HG02973 (cell line): ENCODE results near the gene PML.

ENCODE experiments used
- ATAC-seq: cut with Tn5 transposase; IDR thresholded peaks from one replicate; pipeline ENCODE4 v1.9.1; 2021; ENCODE audit warnings: moderate library complexity; ENCODE audit not compliant: unreplicated experiment

The PML gene, protein sequence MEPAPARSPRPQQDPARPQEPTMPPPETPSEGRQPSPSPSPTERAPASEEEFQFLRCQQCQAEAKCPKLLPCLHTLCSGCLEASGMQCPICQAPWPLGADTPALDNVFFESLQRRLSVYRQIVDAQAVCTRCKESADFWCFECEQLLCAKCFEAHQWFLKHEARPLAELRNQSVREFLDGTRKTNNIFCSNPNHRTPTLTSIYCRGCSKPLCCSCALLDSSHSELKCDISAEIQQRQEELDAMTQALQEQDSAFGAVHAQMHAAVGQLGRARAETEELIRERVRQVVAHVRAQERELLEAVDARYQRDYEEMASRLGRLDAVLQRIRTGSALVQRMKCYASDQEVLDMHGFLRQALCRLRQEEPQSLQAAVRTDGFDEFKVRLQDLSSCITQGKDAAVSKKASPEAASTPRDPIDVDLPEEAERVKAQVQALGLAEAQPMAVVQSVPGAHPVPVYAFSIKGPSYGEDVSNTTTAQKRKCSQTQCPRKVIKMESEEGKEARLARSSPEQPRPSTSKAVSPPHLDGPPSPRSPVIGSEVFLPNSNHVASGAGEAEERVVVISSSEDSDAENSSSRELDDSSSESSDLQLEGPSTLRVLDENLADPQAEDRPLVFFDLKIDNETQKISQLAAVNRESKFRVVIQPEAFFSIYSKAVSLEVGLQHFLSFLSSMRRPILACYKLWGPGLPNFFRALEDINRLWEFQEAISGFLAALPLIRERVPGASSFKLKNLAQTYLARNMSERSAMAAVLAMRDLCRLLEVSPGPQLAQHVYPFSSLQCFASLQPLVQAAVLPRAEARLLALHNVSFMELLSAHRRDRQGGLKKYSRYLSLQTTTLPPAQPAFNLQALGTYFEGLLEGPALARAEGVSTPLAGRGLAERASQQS

DNA sequence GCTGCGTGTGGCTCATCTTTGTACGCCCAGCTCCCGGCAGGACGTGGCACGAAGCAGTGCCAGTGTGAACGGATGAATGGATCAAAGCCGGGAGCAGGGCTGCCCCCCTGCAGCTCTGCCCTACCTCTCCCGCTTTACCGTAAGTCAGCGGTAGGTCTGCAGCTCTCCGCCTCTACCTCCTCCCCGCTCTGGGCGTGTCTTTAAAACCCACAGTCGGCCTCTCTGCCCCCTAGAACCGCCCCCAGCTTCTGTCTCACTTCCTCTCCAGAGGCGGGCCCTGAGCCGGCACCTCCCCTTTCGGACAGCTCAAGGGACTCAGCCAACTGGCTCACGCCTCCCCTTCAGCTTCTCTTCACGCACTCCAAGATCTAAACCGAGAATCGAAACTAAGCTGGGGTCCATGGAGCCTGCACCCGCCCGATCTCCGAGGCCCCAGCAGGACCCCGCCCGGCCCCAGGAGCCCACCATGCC, at the start of gene PML:
TSS of gene PML (plus strand) at position 304 of the 471 bp plus-strand sequence. CDS start at position 401, 97 bp downstream.
- peak; percentile 65 for ATAC-seq

DNA sequence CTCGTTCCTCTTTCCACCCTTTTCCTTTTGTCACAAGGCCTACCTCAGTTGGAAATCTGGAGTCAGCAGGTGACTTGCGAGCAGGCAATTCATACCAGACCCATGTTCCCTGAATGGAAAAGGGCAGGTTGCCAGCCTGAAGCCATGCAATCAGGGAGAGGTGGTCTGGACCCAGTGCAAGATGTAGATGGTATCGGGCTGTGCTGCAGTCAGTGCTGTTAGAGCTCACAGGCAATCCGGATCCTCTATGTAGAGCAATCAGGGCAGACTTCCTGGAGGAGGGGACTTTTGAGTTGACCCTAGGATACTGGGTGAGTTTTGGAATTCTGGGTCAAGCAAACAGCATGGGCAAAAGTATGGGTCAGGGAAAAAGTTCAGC, 49.4 kb upstream of the PML start:
- no peak for ATAC-seq

DNA sequence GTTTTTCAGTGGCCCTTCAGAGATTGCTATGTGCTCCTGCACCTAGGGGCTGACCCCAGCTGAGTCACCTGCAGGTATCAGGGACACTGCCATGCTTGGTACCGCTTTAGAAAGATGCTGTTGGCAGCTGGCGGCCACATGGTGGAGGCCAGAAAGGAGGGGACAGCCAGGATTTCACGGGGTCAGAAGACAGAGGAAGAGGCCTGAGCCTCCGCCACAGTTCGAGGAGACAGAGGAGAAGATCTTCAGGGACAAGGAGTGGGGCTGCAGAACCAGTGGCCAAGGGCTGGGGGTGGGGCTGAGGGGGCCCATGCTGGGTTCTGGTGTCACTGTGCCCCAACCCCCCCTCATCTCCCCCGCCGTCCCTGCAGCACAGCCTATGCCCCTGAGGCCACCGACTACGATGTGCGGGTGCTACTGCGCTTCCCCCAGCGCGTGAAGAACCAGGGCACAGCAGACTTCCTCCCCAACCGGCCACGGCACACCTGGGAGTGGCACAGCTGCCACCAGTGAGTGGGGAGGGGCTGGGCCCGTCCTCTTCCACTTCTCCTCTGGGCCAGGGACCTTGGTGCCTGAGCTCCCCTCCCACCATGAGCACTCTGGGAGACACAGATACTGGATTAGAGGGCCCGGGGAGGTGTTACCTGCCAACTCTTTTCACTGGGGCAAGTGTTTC, 48.3 kb upstream of the PML start:
- ATAC-seq, result no peak

DNA sequence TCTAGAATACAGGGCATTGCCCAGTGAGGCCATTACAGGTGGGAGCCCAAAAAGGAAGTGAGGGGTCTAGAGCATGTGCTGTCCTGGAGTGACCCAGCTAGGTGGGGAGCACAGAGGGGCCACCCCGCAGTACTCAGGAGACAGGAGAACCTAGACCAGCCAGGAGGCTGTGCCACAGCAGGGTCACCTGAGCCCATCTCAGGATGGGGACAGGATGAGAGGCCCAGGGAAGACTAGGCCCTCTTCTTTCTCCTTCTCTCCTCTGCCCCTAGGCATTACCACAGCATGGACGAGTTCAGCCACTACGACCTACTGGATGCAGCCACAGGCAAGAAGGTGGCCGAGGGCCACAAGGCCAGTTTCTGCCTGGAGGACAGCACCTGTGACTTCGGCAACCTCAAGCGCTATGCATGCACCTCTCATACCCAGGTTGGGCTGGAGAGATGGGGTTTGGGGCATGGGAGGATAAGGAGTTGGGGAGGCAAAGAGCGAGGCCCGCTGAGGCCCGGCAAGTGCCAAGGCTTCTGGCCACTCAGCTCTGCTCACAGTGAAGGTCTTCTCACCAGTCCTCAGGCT, 47.6 kb upstream of the PML start:
- no peak for ATAC-seq

DNA sequence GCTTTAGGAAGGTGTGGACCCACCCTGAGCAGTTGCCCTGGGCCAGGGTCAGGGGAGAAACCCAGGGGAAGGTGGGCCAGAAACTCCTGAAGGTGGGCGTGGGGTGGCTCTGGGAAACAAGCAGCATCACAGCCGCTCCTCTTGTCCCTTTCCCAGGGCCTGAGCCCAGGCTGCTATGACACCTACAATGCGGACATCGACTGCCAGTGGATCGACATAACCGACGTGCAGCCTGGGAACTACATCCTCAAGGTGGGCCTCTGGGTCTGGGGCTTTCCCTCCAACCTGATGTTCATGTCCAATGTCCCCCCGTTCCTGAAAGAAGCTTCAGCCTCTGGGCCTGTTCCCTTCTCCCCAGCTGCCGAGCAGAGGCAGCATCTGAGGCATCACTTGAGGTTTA, 46.9 kb upstream of the PML start:
- ATAC-seq, result no peak

DNA sequence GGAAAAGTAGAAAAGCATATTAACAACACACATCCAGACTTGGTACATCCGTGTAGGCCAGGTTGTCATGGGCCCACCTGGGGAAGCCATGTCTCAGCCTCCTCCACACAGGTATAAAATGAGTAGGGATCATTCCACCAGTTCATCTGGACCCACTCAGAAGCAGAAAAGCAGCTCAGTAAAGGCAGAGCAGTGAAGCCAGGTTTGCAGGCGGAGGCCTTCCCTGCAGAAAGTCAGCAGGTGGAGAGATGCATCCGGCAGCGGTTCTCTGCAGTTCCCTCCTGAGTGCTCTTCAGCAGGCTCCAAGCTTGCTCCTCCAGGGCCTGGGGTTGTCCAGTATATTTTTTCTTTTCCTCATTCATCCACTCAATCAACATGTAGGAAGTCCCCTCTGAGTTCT, 46.1 kb upstream of the PML start:
- ATAC-seq, result no peak

DNA sequence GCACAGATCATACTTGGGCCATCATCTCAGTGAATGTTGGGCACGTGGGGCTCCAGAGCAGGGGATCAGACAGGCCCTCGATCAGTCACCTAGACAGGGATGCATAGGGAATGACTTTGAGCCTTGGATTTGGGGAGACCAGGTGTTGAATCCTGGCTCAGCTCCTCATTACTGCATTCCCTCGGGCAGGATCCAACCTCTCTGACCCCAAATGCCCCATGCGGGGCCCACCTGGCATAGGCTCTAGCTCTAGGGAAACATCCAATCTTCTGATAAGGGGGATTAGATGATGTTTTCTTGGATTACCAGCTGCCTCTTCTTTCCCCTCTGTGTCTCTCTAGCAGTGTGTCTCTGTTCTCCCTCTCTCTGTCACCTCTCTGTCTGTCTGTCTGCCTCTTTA, 45.5 kb upstream of the PML start:
- ATAC-seq, result no peak

DNA sequence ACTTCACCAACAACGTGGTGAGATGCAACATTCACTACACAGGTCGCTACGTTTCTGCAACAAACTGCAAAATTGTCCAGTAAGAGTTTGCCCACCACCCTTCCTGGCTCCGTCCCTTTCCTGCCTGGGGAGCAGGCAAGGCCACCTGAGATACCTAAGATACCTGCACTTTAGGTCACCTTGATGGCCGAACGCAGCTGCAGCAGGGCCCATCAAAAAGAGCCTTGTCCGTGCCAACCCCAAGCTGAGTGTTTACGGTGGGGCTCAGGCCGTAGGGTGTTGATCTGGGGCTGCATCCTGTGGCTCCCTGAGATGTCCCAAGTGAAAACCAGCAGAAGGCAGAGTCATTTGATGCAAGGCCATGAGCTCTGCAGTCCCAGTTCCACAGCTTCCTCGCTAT, 45.0 kb upstream of the PML start:
- ATAC-seq, result no peak

DNA sequence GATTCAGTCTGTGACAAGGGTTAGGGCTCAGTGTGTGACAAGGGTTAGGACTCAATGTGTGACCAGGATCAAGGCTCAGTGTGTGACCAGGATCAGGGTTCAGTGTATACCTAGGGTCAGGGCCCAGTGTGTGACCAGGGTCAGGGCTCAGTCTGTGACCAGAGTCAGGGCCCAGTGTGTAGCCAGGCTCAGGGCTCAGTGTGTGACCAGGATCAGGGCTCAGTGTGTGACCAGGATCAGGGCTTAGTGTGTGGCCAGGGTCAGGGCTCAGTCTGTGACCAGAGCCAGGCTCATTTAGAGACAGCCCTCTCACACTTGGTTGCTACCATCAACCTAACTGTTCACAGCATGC, 44.1 kb upstream of the PML start:
- no peak for ATAC-seq

DNA sequence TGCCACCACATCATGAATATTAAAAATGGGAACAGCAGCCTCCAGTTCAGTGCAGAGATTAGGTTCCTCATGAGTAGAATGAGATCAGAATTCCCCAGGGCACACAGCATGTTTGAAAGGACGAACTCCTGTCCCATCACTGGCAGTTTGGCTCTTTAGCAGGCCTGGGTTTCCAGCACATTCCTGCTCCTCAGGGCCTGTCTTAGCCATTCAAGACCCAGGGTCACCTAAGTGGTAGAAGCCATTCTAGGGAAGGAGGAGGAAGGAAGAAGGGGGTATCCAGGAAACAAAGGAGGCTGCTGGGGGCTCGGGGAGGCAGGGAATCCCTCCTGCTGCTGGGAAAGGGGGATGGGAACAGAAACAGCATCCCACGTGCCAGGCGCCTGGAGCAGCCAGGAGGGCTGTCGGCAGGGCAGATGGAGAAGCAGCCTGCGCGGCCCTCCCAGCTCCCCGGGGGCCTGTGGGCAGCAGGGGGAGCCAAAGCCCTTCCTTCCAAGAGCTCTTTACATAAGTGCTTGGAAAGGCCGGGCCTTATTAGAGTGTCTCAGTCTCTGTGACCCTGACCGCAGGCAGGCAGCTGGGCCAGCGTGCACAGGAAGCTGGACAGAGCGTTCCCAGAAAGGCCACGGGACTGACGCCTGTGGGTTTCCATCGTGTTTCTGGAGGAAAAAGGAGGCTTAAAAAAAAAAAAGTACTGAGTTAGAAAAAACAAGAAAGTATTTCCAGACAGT, 43.5 kb upstream of the PML start:
- ATAC-seq, result no peak

DNA sequence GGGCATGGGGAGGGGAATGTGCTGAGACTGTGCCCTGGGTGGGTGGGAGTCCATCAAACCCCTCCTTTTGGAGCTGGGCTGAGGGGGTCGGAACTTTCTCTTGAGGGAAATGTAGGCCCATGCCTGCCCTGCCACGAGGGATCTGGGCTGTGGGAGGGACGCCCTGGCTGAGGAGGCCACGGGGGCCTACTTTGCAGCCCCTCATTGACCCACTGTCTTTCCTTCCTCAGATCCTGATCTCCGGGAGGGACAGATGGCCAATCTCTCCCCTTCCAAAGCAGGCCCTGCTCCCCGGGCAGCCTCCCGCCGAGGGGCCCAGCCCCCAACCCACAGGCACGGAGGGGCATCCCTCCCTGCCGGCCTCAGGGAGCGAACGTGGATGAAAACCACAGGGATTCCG, 42.9 kb upstream of the PML start:
- no peak for ATAC-seq

DNA sequence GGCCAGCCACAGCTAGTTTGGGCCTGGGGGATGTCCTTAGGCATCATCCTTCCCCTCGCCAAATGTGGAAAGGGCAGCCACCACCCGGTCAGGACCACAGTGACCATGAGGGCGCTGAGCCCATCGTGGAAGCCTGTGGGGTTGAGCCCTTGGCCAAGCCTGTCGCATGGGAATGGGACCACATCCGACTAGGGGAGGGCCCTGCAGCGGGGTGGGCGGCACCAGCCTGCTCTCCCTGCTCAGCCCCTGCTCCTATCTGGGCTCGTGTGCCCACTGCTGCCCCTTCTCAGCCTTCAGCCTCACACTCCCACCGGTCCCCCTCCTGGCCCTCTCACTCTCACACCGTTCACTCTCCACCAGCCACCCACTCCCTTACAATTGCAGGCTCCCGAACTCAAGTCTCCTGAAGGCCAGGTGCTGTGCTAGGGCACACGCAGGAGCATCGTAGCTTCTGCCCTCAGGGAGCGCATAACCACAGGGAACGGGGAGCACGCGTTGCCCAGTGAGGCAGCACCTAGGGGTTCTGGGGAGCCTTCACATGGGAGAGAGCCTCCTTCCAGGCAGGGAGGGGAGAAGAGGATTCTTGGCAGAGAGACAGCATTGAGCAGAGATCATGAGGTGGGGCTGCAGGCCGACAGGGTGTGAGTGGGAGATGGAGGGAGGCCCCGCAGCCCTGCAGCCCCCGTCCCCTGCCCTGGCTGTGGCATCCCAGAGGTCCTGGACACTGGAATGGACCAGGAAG, 42.2 kb upstream of the PML start:
- ATAC-seq, result no peak

DNA sequence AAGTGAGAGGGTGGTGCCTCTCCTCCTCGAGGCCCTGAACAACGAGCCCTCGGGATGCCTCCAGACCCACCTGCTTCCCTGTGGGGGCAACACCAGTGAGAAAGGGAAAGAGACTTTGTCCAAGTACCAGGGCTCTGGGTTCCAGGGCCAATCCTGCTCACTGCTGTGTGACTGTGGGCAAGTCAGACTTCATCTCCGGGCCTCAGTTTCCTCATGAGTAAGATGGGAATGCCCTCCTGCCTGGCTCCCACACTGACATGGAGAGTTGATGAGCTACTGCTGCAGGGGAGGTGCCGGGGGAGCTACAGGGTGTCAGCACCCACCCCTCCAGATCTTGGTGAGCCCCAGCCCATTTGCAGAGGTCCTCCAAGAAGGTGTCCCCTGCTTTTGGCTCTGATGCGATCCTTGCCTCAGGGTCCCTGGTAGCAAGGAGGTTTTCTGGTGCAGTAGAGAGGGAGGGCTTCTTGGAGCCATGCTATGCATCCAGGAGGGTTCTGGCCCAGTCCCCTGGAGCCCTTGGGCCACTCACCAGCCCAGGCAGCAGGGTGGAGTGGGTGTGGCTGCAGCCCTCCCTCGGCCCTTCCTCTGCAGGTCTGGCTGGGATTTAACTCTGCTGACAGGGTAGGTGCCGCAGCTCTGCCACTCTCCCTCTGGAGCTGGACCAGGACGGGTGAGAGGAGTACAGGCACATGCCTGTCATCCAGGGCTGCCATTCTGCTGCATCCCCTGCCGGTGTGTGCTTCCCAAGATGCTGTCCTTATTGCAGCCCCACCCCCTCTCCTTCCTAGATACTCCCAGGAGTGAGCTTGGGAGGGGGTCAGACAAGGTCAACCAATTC, 41.4 kb upstream of the PML start:
- ATAC-seq, result no peak

DNA sequence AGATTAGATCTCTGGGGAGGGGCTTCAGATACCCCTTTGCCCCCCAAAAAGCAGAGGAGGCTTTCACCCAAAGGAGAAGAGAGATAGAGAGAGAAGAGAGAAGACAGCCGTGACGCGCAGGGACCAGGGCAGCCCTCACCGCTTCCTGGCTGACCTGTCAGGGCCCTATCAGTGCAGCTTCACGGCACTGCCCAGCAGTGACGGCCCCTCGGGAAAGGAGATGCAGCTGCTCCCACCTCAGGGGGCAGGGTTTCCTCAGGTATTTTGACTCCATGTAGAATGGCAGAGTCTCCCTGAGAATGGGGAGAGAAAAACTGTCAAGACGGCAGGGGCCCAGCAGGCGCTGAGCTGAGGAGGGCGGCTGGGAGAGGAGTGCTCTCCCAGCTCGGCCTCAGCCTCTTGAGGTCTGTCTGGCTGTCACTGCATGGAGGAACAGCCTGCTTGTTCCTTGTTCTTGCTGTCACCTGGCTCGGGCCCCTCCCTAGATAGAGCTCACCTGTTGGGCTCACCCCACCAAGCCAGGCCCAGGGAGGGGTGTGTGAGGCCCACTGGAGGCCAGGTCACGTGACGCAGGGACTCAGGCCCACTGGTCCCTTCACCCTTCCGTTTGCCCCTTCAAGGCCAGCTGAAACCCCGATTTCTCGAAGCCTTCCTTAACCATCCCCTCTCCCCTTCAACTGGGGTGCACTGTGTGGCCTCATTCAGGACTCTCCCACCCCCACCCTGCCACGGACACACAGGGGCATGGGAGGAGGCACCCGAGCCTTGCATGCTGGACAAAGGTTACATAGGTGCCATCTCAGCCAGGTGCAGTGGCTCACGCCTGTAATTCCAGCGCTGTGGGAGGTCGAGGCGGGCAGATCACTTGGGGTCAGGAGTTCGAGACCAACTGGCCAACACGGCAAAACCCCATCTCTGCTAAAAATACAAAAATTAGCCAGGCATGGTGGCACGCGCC, 40.0 kb upstream of the PML start:
- no peak for ATAC-seq

DNA sequence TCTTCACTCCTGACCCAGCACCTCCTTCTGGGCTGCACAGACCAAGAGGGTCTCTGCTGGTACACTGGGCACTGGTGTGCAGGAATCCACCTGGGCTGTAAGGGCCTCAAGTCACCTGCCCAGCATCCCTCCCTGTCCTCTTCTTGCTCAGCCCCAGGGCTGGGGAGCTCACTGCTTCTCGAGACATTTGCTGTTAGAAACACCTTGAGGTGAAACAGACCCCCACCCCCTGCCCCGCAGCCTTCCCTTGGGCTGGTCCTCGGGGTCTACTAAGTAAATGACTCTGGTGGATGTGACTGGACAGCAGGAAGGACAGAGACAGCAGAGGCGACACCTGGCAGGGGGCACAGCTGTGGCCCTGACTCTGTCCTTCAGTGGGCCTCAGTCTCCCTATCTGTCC, 39.2 kb upstream of the PML start:
- no peak for ATAC-seq

DNA sequence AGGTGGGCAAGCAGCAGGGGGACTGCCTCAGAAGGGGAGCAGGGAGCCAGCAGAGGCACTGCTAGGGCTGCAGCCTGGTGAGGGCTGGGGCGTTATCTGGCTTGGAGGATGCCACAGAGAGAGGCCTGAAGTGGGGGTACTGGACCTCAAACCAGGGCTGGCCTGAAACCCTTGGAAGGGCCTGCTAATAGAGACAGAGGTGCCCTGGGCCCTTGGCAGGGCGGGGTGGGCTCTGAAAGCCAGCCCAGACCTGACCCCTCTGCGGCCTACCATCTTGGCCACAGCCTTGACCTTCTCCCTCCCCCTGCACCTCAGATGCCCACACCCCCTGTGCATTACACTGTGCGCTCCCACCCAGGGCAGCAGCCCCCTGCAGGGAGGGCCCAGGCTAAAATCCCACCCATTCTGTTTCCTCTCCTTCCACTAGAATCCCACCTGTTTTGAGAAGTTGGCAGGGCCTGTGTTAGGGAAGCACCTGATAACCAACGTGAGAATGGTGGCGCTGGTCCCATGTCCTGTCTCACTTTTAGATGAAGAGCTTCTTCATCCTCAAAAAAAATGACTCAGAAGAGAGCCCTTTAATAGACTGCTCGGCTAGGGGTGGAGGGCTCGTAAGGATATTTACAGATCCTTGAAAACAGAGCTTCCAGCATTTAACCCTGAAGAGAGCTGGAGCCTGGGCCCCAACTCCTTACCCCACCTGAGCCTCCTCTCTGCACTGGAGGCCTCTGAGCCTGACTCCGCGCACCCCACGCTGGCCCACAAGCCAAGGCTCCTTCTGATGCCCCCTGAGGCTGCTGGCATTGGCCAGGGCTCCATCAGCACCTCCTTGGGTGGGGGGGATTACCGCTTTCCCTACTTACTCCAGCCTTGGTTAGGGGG, 38.4 kb upstream of the PML start:
- ATAC-seq, result no peak

DNA sequence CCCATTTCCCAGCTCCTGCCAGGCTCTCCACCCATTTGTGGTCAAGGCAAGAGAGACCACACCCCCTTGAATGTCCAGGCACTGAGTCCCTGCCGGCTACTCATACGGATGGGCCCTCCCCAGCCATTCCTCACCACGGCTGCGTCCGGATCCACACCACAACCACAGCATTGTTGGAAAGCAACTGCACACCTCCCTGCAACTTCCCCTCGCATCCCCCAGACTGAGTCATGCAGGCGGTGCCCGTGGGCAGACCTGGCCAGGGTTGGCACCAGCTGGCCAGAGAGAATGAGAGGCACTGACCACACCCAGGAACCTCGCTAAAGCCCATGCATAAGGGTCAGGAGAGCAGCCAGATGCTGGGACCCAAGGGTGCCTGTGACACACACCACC, 37.8 kb upstream of the PML start:
- no peak for ATAC-seq
